Vagina (tissue), 2 donors: Measurements from ENCODE around the gene KIF7.

Experiments used
- POLR2A ChIP-seq, 2 donors: fragments of 450-650 bp; IDR thresholded peaks; one replicate each; pipeline ENCODE4 v1.6.1; 2017; ENCODE audit warnings: antibody characterized with exemption in 2 of 2, mild to moderate bottlenecking in 2 of 2, moderate library complexity in 2 of 2
- TF ChIP-seq, protein P1 (sequence below), 3 experiments: fragments of 450-650 bp in 2 of 3; fragments of 200-600 bp in 1 of 3; sonication (generic) in 1 of 3; IDR thresholded peaks; one replicate each; pipeline ENCODE4 v1.5.1; 2017 to 2019; ENCODE audit warnings: antibody characterized with exemption in 3 of 3, mild to moderate bottlenecking in 2 of 3, moderate library complexity in 2 of 3

DNA sequence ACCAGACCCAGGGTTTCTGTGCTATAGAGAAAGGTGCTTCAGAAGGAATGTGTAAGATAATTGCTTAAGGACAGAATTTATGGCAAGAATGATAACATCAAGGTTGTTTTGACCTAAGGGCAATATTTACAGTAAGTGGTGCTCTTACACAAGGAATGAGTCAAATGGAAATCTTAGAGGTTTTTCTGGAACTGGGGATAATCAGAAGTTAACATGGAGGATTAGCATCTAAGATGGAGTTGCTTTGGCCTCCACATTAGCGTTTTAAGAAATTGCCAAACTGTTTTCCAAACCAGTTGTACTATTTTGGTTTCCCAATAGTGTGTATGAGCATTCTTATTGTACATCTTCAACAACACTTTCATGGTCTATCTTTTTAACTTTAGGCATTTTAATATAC lies 38.4 kb upstream of the KIF7 start:
- TF ChIP-seq, protein P1, sequence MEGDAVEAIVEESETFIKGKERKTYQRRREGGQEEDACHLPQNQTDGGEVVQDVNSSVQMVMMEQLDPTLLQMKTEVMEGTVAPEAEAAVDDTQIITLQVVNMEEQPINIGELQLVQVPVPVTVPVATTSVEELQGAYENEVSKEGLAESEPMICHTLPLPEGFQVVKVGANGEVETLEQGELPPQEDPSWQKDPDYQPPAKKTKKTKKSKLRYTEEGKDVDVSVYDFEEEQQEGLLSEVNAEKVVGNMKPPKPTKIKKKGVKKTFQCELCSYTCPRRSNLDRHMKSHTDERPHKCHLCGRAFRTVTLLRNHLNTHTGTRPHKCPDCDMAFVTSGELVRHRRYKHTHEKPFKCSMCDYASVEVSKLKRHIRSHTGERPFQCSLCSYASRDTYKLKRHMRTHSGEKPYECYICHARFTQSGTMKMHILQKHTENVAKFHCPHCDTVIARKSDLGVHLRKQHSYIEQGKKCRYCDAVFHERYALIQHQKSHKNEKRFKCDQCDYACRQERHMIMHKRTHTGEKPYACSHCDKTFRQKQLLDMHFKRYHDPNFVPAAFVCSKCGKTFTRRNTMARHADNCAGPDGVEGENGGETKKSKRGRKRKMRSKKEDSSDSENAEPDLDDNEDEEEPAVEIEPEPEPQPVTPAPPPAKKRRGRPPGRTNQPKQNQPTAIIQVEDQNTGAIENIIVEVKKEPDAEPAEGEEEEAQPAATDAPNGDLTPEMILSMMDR (IDR thresholded peaks at IDR 0.05) = no peak
- no peak for TF ChIP-seq POLR2A (IDR thresholded peaks at IDR 0.05)
